Stimulated activated CD4-positive, alpha-beta T cell treated with anti-CD3 and anti-CD28 coated beads, Interleukin-1b, Interleukin-23, amount 100 ng/mL, for 4 hours (primary cell): ENCODE data around the gene CROCC2.

ENCODE experiments used
- DNase-seq, 2 donors: peaks; one replicate each; pipeline ENCODE4 v3.0.0-alpha.2; 2020; ENCODE audit warnings: low read depth in 2 of 2

Gene CROCC2

DNA sequence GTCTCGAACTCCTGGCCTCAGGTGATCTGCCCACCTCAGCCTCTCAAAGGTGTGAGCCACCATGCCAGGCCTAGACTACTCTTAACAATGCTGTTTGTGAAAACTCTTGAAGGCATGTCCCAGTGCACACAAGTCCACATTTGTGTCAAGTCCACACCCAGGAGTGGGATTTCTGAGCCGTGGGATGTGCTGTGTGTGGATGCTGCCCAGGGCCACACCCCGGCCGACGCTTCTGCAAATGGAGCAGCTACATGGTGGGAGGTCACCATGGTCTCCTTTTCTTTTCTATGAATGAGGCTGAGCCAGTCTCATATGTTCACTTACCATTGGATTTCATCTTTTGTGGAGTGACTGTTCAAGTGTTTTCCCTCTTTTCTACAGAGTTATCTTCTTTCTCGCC, 108.1 kb downstream of the CROCC2 start:
- DNase-seq: no peak

DNA sequence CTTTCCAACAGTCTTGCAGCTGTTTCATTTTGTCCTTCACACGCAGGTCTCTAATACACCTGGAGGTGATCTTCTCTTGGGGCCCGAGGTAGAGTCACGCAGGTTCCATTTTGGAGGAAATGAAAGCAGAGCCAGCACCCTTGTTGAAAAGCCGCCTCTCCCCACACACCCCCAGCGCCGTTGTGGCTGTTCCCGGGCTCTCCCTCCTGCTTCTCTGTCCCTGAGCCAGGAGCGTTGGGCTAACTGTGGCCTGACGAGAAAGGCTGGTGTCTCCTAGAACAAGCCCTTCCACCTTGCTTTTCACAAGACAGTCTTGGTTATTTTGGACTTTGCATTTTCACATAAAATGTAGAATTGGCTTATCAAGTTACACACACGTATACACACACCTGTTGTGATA, 108.6 kb downstream of the CROCC2 start:
- DNase-seq: no peak

DNA sequence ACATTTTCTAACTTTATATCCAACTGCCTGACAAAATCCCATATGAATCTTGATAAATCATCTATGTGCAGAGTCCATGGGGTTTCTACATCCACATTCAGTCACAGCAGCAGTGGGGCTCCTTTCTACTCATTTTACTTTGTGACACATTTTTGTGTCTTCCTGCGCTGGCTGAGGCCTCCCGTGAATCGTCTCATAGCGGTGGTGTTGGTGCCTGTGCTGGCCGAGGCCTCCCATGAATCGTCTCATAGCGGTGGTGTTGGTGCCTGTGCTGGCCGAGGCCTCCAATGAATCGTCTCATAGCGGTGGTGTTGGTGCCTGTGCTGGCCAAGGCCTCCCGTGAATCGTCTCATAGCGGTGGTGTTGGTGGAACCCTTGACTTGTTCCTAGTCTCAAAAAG, 109.3 kb downstream of the CROCC2 start:
- no peak for DNase-seq

DNA sequence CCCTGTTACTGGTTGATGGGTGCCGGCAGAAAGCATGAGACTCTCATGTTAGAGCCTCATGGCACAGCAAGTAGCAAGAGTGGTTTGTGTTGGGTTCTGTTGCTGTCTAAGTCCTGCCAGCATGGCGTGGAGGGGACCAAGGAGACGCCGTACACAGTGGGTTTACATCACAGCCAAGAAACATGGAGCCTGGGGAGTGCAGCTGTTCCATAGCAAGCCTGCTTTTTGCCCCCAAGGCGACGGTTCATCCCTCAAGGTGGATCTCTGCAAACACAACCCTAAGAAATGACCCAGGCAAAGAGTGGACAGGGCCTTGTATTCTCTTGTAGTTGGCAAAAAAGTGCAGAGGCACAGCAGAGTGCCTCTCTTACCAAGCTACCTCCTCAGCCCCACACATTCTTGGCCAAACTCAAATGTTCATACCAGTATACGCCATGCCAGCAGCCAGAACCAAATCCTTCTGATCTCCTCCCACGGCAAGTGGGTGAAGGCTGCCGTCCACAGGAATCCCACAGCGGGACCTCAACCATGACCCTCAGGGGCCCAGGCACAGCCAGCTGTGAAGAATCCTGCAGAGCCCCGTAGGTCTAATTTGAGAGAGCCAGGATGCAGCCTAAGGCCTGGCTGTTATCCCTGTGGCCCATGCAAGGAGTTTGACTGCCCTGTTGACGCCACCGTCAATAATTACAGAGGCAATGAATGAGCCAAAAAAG, 111.2 kb downstream of the CROCC2 start:
- no peak for DNase-seq

DNA sequence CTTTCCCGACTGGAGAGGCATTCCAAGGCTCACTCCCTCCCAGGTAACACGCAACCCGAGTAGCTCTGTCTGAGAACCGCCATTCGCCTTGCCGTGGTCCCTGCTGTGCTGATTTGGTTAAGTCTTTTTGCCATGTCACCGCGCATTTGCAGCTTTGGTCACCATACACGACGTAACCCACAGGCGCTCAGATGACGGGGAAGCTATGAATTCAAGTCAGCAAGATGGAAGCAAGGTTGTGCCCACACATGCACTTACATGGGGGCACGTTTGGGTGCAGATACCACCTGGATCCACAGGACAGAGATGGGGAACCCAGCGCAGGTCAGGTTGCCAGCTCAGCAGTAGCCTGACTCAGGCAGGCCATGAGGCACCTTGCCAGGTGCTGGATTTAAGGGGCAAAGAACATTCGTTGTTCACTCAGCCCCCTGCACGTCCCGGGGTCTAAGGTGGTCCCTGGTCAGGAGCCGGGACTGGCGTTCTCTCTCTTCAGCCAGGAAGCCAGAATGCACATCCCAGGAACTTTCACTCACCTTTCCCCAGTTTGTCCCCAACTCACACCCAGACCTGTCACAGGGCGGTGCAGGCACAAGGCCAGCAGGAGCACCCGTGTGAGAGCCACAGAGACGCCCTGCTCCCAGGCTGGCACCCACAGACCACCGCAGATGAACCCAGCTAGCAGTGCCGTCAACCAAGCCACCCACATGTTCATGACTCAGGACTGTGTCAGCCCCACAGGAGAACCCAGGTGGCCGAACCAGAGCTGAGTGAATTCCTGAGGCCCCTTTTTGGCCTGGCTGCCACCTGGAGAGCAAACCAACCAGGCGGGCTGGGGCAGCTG, 112.1 kb downstream of the CROCC2 start:
- no peak for DNase-seq

DNA sequence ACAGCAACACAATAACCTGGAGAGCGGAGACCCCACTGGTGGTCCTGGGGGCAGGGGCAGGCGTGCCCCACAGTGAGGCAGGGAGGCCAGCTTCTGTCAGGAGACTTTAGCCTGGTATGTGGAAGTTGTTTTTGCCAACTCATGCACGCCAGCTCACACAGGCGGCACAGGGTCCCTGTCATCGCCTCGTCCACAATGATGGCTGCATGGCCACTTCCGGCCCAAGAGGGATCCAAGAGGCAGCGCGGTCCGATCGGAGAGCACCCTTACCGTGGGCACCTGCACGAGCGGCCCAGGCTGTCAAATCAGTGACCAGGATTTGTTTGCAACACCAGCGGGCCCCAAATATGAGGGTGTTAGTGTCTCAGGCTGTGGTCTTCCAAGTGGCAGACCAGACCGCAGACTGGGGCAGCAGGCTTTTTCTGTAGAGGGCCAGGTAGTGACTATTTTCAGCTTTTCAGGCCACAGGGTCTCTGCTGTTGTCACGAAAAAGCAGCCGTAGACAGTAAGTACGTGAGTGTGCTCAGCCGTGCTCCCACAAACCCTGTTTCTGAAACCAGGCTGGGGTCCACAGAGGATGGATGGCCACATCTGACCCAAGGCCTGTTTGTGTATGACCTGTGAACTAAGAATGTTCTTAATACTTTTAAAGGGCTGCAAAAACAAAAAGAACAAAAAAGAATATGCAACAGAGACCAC, 113.5 kb downstream of the CROCC2 start:
- no peak for DNase-seq

DNA sequence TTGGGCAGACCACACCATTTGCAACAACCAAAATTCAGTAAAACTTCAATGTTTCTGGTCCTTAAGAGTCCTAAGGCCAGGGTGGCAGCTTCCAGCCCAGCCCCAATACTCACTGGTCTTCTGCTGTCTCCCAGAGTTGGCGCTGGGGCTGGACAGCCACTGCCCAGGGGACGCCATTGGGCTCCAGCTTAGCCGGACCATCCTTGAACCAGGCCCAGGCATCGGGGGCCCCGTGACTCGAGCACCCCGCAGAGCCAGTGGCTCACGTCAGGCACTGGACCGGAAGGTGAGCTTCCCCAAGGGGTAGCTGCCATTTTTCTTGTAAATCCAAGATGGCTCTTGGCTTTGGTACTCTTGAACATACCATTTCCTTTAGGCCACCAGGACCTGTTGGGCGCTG, 114.1 kb downstream of the CROCC2 start:
- DNase-seq: no peak

DNA sequence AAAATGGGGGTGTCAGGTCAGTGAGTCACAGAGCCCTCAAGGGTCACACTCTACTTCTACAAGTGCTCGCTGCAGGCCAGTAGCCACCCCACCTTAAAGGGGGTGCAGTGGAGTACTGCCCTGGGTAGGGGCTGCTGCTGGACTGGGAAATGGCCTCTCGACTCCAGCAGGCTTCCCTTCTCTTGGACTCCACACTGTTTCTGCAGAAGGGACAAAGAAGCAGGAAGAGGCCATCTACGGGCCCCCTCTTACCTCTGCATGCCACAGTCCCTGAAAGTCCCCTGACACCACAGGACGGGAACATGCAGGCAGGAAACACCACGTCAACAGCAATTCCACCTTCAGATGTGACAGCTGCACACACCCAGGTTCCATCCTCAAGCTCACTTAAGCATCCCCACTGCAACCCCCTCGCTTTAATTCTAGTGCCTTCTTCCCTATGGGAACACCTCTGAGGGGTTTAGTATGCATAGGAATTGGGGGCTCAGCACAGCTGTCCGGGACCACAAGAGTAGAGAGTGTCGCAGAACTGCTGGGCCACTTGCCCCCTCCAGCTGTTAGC, 114.6 kb downstream of the CROCC2 start:
- no peak for DNase-seq

DNA sequence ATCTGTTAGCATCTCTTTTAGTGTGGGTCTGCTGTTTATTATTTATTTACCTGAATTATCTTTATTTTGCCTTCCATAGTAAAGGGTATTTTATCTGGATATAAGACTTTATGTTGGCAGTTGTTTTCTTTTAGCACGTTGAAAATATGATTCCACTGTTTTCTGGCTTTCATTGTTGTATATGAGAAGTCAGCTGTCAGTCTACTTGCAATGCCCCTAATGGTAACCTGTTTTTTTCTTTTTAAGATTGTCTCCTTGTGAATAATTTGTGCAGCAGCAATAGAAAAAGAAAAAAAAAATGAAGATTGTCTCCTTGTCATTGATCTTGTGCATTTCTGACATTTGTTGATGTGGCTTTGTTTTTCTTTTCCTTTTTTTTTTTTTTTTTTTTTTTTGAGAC, 119.5 kb downstream of the CROCC2 start:
- no peak for DNase-seq

DNA sequence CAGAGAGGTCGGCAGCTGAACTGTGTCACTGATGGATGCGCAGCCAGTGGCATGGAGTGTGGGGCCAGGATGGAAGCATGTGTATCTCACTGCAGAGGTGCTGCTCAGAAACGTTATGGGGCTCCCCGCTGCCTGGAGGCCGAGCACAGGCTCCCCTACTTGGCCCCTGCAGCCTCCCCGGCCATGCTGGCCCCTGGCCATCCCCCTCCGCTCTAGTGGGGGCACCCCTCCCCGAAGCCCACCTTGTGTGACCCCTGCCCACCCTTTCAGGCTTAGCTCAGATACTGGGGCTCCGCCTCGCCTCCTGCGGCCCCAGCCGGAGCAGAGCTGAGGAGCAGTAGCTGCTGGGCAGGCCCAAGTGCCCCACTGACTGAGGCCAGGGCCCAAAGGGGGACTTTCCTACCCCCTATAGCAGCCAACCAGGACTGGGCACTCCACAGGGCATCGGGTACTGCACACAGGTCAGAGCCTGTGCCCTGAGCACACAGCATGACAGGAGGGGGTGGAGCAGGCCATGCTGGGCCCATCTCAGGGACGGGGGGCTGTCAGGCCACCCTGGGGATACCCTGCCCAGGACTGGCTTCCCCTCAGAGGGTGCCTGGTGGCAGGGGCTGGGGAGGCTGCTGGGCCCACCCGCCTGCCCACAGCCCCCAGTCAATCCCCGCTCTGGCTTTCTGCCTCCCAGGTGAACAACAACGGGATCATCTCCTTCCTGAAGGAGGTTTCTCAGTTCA, 123.6 kb downstream of the CROCC2 start:
- DNase-seq: no peak

DNA sequence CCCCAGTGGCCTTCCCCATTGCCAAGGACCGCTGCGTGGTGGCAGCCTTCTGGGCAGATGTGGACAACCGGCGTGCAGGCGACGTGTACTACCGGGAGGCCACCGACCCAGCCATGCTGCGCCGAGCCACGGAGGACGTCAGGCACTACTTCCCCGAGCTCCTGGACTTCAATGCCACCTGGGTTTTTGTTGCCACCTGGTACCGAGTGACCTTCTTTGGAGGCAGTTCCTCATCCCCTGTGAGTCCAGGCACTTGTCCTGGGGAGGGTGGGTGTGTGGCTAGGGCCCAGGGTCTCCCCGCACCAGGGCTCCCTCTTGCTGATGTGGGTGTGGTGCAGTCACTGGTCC, 124.2 kb downstream of the CROCC2 start:
- no peak for DNase-seq

DNA sequence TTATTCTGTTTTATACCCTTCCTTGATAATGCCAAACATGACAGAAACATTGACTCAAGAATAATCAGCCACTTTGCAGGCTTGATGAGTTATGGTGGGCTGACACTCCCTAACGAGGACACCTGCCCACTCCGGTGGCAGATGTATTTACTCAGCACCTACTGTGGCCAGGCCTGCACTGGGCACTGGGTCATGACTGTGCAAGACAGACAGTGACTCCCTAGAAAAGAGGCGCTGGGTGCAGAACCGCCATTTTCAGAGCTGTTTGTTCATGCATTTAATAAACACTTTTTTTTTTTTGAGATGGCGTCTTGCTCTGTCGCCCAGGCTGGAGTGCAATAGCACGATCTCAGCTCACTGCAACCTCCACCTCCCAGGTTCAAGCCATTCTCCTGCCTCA, 124.7 kb downstream of the CROCC2 start:
- no peak for DNase-seq

DNA sequence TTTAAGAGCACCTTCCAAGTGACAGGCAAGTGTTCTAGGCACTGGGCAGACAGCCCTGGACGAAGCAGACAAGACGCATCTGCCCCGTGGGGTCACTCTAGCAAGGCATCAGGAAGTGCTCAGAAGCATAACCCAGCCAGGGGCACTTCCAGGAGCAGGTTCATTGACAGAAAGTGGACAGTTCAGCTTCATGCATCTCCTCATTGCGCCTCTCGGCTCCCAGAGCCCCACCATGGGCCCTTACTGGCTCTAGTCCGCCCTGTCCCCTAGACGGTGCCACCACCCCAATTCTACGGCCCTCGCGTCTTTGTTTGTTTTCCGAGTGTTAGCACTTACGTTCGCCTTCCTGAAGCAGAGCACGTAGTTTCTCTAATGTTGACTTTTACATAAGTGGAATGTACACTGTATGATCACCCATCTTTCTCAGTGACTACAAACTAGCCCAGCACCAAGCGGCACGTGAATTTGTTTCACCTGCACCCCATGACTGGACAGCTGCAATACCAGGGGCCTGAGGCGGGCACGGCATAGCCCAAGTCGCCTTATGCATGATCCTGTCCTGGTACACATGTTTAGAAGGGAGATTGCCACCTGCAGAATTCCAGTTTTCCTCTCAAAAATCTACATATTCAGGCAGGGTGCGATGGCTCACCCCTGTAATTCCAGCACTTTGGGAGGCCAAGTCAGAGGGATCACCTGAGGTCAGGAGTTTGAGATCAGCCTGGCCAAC, 125.5 kb downstream of the CROCC2 start:
- no peak for DNase-seq

DNA sequence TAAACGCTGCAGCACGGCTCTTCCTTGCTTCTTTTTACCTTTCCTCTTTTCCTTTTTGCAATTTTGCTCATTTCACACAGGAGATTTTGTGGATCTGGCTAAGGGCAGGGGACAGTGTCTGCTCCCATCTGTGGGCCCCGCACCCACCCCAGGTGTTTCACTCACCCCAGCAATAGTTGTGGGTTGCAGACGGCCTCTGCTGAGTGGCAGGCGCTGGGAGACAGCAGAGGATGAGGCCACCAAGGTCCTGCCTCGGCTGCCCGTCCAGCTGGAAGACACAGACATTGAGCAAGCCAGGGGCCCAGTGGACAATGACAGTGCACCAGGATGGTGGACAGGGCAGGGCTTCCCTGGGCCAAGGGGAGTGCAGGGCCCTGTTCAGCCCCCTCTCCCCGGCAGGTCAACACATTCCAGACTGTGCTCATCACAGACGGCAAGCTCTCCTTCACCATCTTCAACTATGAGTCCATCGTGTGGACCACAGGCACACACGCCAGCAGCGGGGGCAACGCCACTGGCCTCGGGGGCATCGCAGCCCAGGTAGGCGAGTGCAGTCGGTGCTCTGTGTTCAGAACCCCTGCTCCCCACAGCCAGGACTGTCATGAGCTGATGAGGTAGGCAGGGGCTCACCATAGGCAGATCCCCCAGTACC, 127.3 kb downstream of the CROCC2 start:
- no peak for DNase-seq

DNA sequence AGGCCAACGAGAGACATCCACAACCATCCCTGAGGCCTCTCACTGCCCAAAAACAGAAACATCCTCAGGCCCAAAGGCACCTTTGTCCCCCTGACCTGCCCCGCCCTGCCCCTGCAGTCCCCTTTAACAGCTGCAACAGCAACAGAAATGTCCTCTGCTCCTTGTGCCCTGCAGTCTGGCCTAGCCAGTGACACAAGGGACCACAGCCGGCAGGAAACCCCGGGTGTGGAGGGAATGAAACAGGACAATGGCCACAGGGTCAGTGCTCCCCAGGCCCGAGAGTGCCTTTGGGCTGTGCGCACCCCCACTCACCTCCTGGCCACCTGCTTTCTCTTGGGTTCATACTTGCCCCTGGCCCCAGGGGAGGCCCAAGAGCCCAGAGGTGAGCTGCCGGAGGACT, 127.9 kb downstream of the CROCC2 start:
- DNase-seq: no peak

DNA sequence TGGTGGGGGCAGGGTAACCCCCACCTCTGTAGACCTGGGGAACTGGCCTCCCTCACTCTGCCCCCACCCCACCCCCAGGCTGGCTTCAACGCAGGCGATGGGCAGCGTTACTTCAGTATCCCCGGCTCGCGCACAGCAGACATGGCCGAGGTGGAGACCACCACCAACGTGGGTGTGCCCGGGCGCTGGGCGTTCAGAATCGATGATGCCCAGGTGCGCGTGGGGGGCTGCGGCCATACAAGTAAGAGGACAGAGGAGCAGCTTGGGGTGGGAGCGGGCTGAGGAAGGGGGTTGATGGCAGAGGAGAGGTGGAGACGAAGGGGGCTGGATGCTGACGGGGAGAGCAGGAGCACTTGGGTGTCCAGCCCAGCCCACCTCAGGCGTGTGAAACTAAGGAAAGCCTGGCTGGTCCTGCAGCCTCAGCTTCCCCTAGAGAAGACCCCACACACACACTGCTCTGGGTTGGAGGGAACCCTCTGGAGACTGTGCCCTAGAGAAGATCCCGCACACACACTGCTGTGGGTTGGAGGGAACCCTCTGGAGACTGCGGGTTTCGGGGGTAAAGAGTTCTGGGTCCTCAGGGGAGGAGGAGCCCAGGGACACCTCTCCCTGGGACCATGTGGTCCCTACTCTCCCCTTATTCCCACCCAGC, 128.5 kb downstream of the CROCC2 start:
- DNase-seq: no peak

DNA sequence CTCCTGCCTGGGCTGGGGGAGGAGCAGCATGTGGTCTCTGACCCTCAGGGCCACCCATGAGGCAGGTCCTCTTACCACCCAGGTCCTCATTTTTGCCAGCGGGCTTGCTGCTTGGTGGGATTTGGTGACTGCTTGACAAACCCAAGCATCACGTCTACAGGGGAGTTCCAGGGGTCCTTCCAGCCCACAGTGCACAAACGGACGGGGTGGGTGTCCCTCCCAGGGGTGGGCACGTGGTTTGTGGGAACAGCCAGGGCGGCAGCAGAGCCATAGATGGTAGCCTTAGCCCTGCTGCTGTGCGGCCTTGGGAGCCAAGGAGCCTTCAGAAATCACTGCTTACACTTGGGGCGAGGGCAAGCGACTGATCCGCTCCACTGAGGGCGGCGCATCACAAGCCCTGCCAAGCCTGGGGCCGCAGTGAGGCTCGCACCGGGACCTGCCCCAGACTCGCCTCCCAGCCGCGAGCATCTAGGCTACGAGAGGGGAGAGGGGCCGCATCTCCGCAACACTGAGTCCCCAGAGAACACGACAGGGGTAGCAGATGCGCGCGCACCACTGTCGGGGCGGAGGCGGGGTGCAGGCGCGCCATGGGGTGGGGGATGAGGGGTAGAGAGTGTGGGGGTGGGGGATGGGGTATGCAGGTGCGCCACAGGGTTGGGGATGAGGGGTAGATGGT, 129.1 kb downstream of the CROCC2 start:
- peak in 1 of 2 donors; percentile 45 for DNase-seq

DNA sequence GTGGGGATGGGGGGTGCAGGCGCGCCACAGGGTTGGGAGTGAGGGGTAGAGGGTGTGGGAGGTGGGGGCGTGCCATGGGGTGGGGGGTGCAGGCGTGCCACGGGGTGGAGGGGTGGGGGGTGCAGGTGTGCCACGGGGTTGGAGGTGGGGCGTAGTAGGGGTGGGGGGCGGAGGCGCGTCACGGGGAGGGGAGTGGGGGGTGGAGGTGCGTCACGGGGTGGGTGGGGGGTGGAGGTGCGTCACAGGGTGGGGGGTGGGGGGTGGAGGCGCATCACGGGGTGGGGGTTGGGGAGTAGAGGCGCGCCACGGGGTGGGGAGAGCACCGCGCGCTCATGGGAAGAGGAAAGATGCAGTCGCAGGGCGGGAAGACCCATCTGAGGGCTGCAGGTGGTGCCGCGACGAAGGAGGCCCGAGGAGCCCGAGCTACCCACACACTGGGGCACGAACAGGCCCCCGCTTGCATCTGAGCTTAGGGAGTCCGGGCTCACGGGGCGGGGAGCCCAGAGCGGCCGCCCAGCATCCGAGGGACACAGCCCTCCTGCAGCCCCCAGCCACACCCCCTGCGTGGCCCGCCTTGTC, 129.8 kb downstream of the CROCC2 start:
- DNase-seq: peak in 1 of 2 donors; percentile 36

DNA sequence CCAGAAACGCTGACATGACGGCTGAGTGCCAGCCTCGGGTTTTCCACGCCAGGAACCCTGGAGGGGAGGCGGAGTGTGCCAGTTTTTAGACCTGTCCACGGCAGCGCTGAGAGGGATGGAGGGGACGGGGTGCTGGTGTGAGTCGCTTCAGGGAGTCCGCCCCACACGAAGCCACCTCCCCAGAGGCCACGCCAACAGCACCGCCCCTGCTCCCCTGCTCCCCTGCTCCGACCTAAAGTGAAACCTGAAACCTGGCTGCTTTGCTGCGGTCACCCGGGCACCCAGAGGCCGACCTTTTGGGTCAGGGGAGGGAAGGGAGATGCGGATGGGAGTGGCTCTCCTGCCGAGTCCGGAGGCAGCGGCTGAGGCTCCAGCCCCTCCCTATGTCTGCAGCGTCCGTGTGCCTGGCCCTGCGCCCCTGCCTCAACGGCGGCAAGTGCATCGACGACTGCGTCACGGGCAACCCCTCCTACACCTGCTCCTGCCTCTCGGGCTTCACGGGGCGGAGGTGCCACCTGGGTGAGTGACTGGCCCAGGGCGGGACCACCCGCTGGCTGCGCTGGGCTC, 130.3 kb downstream of the CROCC2 start:
- peak; percentile 20 to 39 for DNase-seq
